Lower leg skin (tissue), 3 donors: ENCODE data around the gene MAGEF1.

ENCODE experiments used
- POLR2A ChIP-seq, 2 donors: fragments of 450-650 bp; IDR thresholded peaks; one replicate each; pipeline ENCODE4 v1.6.1; 2016 to 2017; ENCODE audit warnings: antibody characterized with exemption in 2 of 2, mild to moderate bottlenecking in 1 of 2, moderate library complexity in 1 of 2
- TF ChIP-seq, protein P1 (sequence below), 3 donors: fragments of 450-650 bp; IDR thresholded peaks; one replicate each; pipeline ENCODE4 v1.5.1; 2016; ENCODE audit warnings: antibody characterized with exemption in 3 of 3, mild to moderate bottlenecking in 3 of 3, moderate library complexity in 2 of 3

DNA sequence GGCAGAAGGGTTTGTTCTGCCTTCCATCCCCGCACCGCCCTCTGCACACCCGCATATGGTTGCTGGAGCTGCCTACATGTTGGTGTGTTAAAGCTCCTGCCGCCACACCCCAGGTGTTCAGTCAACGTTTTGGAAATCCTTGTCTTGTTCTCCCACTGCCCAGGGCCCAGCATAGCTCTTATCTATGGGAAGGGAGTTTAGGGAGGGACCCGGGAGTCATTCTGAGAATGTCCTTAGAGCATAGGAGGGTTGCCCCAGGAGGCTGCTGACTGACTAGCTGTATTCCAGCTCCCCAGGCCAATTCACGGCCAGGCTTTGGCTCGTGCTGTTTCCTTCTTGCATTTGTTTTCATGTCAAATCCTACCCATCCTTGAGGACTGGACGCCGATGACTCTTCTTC, 46.8 kb downstream of the MAGEF1 start:
- TF ChIP-seq, protein P1, sequence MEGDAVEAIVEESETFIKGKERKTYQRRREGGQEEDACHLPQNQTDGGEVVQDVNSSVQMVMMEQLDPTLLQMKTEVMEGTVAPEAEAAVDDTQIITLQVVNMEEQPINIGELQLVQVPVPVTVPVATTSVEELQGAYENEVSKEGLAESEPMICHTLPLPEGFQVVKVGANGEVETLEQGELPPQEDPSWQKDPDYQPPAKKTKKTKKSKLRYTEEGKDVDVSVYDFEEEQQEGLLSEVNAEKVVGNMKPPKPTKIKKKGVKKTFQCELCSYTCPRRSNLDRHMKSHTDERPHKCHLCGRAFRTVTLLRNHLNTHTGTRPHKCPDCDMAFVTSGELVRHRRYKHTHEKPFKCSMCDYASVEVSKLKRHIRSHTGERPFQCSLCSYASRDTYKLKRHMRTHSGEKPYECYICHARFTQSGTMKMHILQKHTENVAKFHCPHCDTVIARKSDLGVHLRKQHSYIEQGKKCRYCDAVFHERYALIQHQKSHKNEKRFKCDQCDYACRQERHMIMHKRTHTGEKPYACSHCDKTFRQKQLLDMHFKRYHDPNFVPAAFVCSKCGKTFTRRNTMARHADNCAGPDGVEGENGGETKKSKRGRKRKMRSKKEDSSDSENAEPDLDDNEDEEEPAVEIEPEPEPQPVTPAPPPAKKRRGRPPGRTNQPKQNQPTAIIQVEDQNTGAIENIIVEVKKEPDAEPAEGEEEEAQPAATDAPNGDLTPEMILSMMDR (IDR thresholded peaks at IDR 0.05): no peak
- TF ChIP-seq POLR2A (IDR thresholded peaks at IDR 0.05): no peak
